Measurements from ENCODE around the gene COA3. TPM values are rescaled to one million over a fixed set of nuclear protein-coding genes. Genes with fewer than 3 reads are reported as not detected.

The COA3 gene
- polyA plus RNA-seq, 1 of the 3 experiments (the other 2 are of a cell fraction) = 103 TPM

DNA sequence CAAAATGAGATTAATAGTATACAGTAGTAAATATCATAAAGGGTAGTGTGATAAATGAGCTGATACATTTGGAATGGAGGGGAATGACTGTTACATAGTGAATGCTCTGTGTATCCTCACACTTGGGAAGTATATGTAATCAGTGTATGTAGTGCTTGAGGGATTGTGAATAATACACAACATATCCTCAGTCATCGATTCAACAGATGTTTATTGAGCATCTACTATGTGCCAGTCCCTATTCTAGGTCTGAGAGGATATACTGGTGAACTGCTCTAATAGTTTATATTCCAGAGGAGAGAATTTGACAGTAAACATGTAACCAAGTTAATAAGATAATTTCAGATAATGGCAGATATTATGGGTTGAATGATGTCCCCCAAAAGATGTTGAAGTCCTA is 29.0 kb upstream of the COA3 start:
- Histone ChIP-seq H3K4me3 (ENCODE audit: low read depth in 2 of 2, low read length in 1 of 2) (no peak overlapping the region), H3K9me3 (no peaks in the 10 kb centered on the region), H4K20me1 (ENCODE audit: insufficient read depth) (no peaks in the 10 kb centered on the region), H3K79me2 (ENCODE audit: insufficient read depth) (peaks cover 21% of the 10 kb centered on the region), H3F3A (replicated peaks; ENCODE audit: insufficient read depth) (peaks cover 8% of the 10 kb centered on the region), H3K4me1 (ENCODE audit: control insufficient read depth in 1 of 2, insufficient read depth in 2 of 2, low read depth in 1 of 2, low read length in 1 of 2) (peaks cover 4 to 9% of the 10 kb centered on the region in 2 experiments; a peak in 3 of 4 replicates), H3K4me2 (no peak overlapping the region), H3K9me2 (no peaks in the 10 kb centered on the region), H3K9ac (no peak overlapping the region), H3K27ac (ENCODE audit: low read depth in 2 of 2, low read length in 1 of 2) (no peak overlapping the region), H3K27me3 (ENCODE audit: insufficient read depth) (no peaks in the 10 kb centered on the region), H3K36me3 (replicated peaks in 1 of 2; ENCODE audit: control insufficient read depth in 1 of 2, insufficient read depth in 2 of 2, low read length in 1 of 2) (peaks cover 0 to 5% of the 10 kb centered on the region in 2 experiments), H2AFZ (ENCODE audit: low read depth) (no peak overlapping the region)
- POLR2A ChIA-PET = no interaction called here
- 41% methylated on average over 1 of the region's 1 CpG for WGBS (ENCODE audit: low lambda C conversion rate)
- TF ChIP-seq, protein P1, sequence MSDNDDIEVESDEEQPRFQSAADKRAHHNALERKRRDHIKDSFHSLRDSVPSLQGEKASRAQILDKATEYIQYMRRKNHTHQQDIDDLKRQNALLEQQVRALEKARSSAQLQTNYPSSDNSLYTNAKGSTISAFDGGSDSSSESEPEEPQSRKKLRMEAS (IDR thresholded peaks at IDR 0.05; ENCODE audit: low read depth) = no peak
- TF ChIP-seq TAF1 (IDR thresholded peaks at IDR 0.05; ENCODE audit: borderline replicate concordance, low read depth, low read length) (no peak), SMC3 (IDR thresholded peaks at IDR 0.05; ENCODE audit: low read depth, low read length) (no peak), TEAD4 (IDR thresholded peaks at IDR 0.05; ENCODE audit: borderline replicate concordance, insufficient read depth) (no peak), SIN3A (IDR thresholded peaks at IDR 0.05; ENCODE audit: borderline replicate concordance, low read depth, low read length) (no peak), EP300 (IDR thresholded peaks at IDR 0.05; ENCODE audit: borderline replicate concordance in 1 of 2, low read depth in 1 of 2, low read length in 1 of 2) (no peak), RAD21 (IDR thresholded peaks at IDR 0.05; ENCODE audit: low read length) (no peak), FOXM1 (IDR thresholded peaks at IDR 0.05; ENCODE audit: low read depth) (no peak)
- TF ChIP-seq, protein P2, sequence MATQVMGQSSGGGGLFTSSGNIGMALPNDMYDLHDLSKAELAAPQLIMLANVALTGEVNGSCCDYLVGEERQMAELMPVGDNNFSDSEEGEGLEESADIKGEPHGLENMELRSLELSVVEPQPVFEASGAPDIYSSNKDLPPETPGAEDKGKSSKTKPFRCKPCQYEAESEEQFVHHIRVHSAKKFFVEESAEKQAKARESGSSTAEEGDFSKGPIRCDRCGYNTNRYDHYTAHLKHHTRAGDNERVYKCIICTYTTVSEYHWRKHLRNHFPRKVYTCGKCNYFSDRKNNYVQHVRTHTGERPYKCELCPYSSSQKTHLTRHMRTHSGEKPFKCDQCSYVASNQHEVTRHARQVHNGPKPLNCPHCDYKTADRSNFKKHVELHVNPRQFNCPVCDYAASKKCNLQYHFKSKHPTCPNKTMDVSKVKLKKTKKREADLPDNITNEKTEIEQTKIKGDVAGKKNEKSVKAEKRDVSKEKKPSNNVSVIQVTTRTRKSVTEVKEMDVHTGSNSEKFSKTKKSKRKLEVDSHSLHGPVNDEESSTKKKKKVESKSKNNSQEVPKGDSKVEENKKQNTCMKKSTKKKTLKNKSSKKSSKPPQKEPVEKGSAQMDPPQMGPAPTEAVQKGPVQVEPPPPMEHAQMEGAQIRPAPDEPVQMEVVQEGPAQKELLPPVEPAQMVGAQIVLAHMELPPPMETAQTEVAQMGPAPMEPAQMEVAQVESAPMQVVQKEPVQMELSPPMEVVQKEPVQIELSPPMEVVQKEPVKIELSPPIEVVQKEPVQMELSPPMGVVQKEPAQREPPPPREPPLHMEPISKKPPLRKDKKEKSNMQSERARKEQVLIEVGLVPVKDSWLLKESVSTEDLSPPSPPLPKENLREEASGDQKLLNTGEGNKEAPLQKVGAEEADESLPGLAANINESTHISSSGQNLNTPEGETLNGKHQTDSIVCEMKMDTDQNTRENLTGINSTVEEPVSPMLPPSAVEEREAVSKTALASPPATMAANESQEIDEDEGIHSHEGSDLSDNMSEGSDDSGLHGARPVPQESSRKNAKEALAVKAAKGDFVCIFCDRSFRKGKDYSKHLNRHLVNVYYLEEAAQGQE (IDR thresholded peaks at IDR 0.05; ENCODE audit: low read depth, low read length) = no peak
- TF ChIP-seq, protein P3, sequence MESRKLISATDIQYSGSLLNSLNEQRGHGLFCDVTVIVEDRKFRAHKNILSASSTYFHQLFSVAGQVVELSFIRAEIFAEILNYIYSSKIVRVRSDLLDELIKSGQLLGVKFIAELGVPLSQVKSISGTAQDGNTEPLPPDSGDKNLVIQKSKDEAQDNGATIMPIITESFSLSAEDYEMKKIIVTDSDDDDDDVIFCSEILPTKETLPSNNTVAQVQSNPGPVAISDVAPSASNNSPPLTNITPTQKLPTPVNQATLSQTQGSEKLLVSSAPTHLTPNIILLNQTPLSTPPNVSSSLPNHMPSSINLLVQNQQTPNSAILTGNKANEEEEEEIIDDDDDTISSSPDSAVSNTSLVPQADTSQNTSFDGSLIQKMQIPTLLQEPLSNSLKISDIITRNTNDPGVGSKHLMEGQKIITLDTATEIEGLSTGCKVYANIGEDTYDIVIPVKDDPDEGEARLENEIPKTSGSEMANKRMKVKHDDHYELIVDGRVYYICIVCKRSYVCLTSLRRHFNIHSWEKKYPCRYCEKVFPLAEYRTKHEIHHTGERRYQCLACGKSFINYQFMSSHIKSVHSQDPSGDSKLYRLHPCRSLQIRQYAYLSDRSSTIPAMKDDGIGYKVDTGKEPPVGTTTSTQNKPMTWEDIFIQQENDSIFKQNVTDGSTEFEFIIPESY (IDR thresholded peaks at IDR 0.05; ENCODE audit: borderline replicate concordance, low read depth) = no peak
- CTCF ChIA-PET = interaction anchor here (3.9 kb wide), 1 partner anchor 16 kb away, joined by 22 read pairs; the partner anchor contains the start of gene AOC2
- DNase-seq = no peak

DNA sequence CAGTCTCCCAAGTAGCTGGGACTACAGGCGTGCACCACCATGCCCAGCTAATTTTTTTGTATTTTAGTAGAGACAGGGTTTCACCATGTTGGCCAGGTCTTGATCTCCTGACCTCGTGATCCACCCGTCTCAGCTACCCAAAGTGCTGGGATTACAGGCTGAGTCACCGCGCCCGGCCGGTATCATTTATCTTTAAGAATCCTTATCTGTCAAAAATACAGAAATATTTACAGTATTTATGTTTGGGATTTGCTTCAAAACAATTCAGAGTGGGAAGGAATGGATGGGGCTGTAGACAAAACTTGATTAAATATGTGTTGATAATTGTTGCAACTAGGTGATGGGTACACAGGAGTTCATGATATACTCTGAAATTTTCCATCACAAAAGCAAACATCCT is 22.7 kb upstream of the COA3 start:
- Histone ChIP-seq H3K36me3 (replicated peaks in 1 of 2; ENCODE audit: control insufficient read depth in 1 of 2, insufficient read depth in 2 of 2, low read length in 1 of 2) (peaks cover 44 to 61% of the 10 kb centered on the region in 2 experiments), H3K27ac (ENCODE audit: low read depth in 2 of 2, low read length in 1 of 2) (no peak overlapping the region), H3K27me3 (ENCODE audit: insufficient read depth) (no peaks in the 10 kb centered on the region), H3F3A (replicated peaks; ENCODE audit: insufficient read depth) (peaks cover 43% of the 10 kb centered on the region), H3K4me1 (ENCODE audit: control insufficient read depth in 1 of 2, insufficient read depth in 2 of 2, low read depth in 1 of 2, low read length in 1 of 2) (peaks cover under 1 to 4% of the 10 kb centered on the region in 2 experiments; a peak in 1 of 4 replicates), H3K4me3 (ENCODE audit: low read depth in 2 of 2, low read length in 1 of 2) (no peak overlapping the region), H4K20me1 (ENCODE audit: insufficient read depth) (no peaks in the 10 kb centered on the region), H3K4me2 (no peak overlapping the region), H2AFZ (ENCODE audit: low read depth) (no peak overlapping the region), H3K9me3 (no peaks in the 10 kb centered on the region), H3K9ac (no peak overlapping the region), H3K9me2 (no peaks in the 10 kb centered on the region), H3K79me2 (ENCODE audit: insufficient read depth) (peaks cover 34% of the 10 kb centered on the region)
- ChIA-PET POLR2A (interaction anchor here (0.6 kb wide), 1 partner anchor 22 kb away, joined by 3 read pairs; the partner anchor contains the start of gene CNTD1), CTCF (interaction anchor here (0.6 to 3.7 kb wide), 11 partner anchors 10 to 108 kb away, joined by 3 to 35 read pairs (median 3); partner anchors contain the start of gene WNK4)
- 86% methylated on average over 7 of the region's 7 CpGs for WGBS (ENCODE audit: low lambda C conversion rate)
- DNase-seq = no peak
- TF ChIP-seq RFX5 (IDR thresholded peaks at IDR 0.05; ENCODE audit: low read length) (no peak), TCF12 (IDR thresholded peaks at IDR 0.05) (no peak), RCOR1 (IDR thresholded peaks at IDR 0.05; ENCODE audit: low read length) (no peak), GABPA (IDR thresholded peaks at IDR 0.05; ENCODE audit: low read depth) (no peak), MXI1 (IDR thresholded peaks at IDR 0.05; ENCODE audit: low read depth, low read length) (no peak), JUND (IDR thresholded peaks at IDR 0.05) (no peak), SMC3 (IDR thresholded peaks at IDR 0.05; ENCODE audit: low read depth, low read length) (no peak), POLR2AphosphoS5 (IDR thresholded peaks at IDR 0.05; ENCODE audit: low read depth, low read length) (no peak), GATA2 (CRISPR knock-in tag; IDR thresholded peaks at IDR 0.05) (no peak), FOSL2 (IDR thresholded peaks at IDR 0.05; ENCODE audit: borderline replicate concordance, low read depth) (no peak), FOXJ3 (CRISPR knock-in tag; IDR thresholded peaks at IDR 0.05) (no peak), NRF1 (IDR thresholded peaks at IDR 0.05; ENCODE audit: low read depth, low read length) (no peak), CHD2 (IDR thresholded peaks at IDR 0.05; ENCODE audit: low read length, partially characterized antibody) (no peak)
- TF ChIP-seq, protein P4, sequence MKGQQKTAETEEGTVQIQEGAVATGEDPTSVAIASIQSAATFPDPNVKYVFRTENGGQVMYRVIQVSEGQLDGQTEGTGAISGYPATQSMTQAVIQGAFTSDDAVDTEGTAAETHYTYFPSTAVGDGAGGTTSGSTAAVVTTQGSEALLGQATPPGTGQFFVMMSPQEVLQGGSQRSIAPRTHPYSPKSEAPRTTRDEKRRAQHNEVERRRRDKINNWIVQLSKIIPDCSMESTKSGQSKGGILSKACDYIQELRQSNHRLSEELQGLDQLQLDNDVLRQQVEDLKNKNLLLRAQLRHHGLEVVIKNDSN (IDR thresholded peaks at IDR 0.05; ENCODE audit: borderline replicate concordance, low read depth) = no peak

Measured in SK-N-SH (cell line).